IMR-90 (cell line): Measurements from ENCODE around the gene EDEM3. TPM values are rescaled to one million over a fixed set of nuclear protein-coding genes. Genes with fewer than 3 reads are reported as not detected.

Experiments used
- ATAC-seq: fragments of 200-7000 bp; cut with Tn5 transposase; 2 replicates; pipeline ENCODE4 v1.9.1; 2020; ENCODE audit warnings: low read depth, mild to moderate bottlenecking, moderate library complexity
- BruUV-seq: library from RNA; stranded (reverse); fragments of 400-500 nt; replicated peaks from 2 replicates; lab custom pipeline; 2021; lab: Mats Ljungman, UMichigan
- CTCF ChIA-PET: fragments of 300-600 bp; formaldehyde crosslinking; extraction: SDS; loops from one replicate; lab custom pipeline; 2021; ENCODE audit warnings: antibody characterized with exemption; lab: Yijun Ruan, JAX
- POLR2A ChIA-PET: fragments of 300-600 bp; sonication (Branson Sonifier 250); formaldehyde crosslinking; loops from one replicate; lab custom pipeline; 2022; ENCODE audit warnings: antibody characterized with exemption; ENCODE audit not compliant: unreplicated experiment; lab: Charles Lee
- DNase-seq: peaks from one replicate; pipeline ENCODE4 v3.0.0; 2013
- H2AFZ ChIP-seq: replicated peaks from 2 replicates; pipeline ENCODE3; 2013; ENCODE audit warnings: low read length, mild to moderate bottlenecking; ENCODE audit not compliant: poor library complexity
- H2AK5ac ChIP-seq: 2 replicates; pipeline ENCODE4 v1.6.1; 2013; ENCODE audit warnings: low read depth, low read length, inconsistent platforms
- H2AK9ac ChIP-seq: replicated peaks from 2 replicates; pipeline ENCODE3; 2013; ENCODE audit warnings: mild to moderate bottlenecking, low read depth, low read length, moderate library complexity; ENCODE audit not compliant: poor library complexity
- H2BK120ac ChIP-seq: 2 replicates; pipeline ENCODE4 v1.6.1; 2013; ENCODE audit warnings: low read depth, low read length, inconsistent platforms
- H2BK15ac ChIP-seq: 3 replicates; pipeline ENCODE4 v1.6.1; 2013; ENCODE audit warnings: low read depth, low read length, inconsistent platforms
- H2BK20ac ChIP-seq: 2 replicates; pipeline ENCODE4 v1.6.1; 2013; ENCODE audit warnings: low read depth, mild to moderate bottlenecking, inconsistent platforms, low read length, moderate library complexity
- H2BK5ac ChIP-seq: 2 replicates; pipeline ENCODE4 v1.6.1; 2013; ENCODE audit warnings: mild to moderate bottlenecking, low read depth, low read length, inconsistent platforms; ENCODE audit not compliant: poor library complexity, severe bottlenecking
- H3K14ac ChIP-seq: replicated peaks from 2 replicates; pipeline ENCODE4 v1.6.1; 2013; ENCODE audit warnings: low read depth, low read length, inconsistent platforms
- H3K18ac ChIP-seq: 2 replicates; pipeline ENCODE4 v1.6.1; 2013; ENCODE audit warnings: low read depth, low read length, control low read depth
- H3K23ac ChIP-seq: 2 replicates; pipeline ENCODE4 v1.6.1; 2013; ENCODE audit warnings: low read depth, low read length, inconsistent platforms
- H3K27ac ChIP-seq: 2 replicates; pipeline ENCODE4 v1.5.1; 2013; ENCODE audit warnings: mild to moderate bottlenecking, control low read depth, low read length; ENCODE audit not compliant: insufficient read depth
- H3K27me3 ChIP-seq: 2 replicates; pipeline ENCODE4 v1.6.1; 2013; ENCODE audit warnings: low read length; ENCODE audit not compliant: control insufficient read depth, insufficient read depth
- H3K36me3 ChIP-seq: 2 replicates; pipeline ENCODE4 v1.6.1; 2013; ENCODE audit warnings: low read length, mixed read lengths; ENCODE audit not compliant: control insufficient read depth, insufficient read depth
- H3K4ac ChIP-seq: 2 replicates; pipeline ENCODE4 v1.6.1; 2013; ENCODE audit warnings: low read depth, low read length, inconsistent platforms
- H3K4me1 ChIP-seq: 2 replicates; pipeline ENCODE4 v1.6.1; 2013; ENCODE audit warnings: low read length, mixed read lengths; ENCODE audit not compliant: control insufficient read depth, insufficient read depth
- H3K4me2 ChIP-seq: 2 replicates; pipeline ENCODE4 v1.6.1; 2013; ENCODE audit warnings: low read depth, mild to moderate bottlenecking, control low read depth, low read length, moderate library complexity
- H3K4me3 ChIP-seq: 2 replicates; pipeline ENCODE4 v1.5.1; 2013; ENCODE audit warnings: low read depth, mild to moderate bottlenecking, control low read depth, low read length, moderate library complexity; ENCODE audit not compliant: insufficient read depth
- H3K56ac ChIP-seq: 2 replicates; pipeline ENCODE4 v1.6.1; 2013; ENCODE audit warnings: low read length, inconsistent platforms; ENCODE audit not compliant: insufficient read depth; ENCODE audit errors: extremely low read depth
- H3K79me1 ChIP-seq, 2 experiments: 2 replicates each; pipeline ENCODE4 v1.6.1; 2013; ENCODE audit warnings: low read length in 2 of 2, inconsistent platforms in 1 of 2, low read depth in 1 of 2
- H3K9ac ChIP-seq: 2 replicates; pipeline ENCODE4 v1.6.1; 2013; ENCODE audit warnings: low read depth, low read length, control low read depth
- H3K9me1 ChIP-seq: 2 replicates; pipeline ENCODE4 v1.6.1; 2013; ENCODE audit warnings: low read length, inconsistent platforms; ENCODE audit not compliant: insufficient read depth
- H3K9me3 ChIP-seq: 2 replicates; pipeline ENCODE4 v1.6.1; 2013; ENCODE audit warnings: low read length; ENCODE audit not compliant: control insufficient read depth, insufficient read depth
- H4K20me1 ChIP-seq: 2 replicates; pipeline ENCODE4 v1.6.1; 2013; ENCODE audit warnings: low read length, inconsistent platforms; ENCODE audit not compliant: insufficient read depth
- H4K5ac ChIP-seq: 2 replicates; pipeline ENCODE4 v1.6.1; 2013; ENCODE audit warnings: mild to moderate bottlenecking, low read depth, low read length, control low read depth
- H4K8ac ChIP-seq, 2 experiments: 2 replicates each; pipeline ENCODE4 v1.6.1; 2013; ENCODE audit warnings: low read depth in 2 of 2, low read length in 2 of 2, control low read depth in 1 of 2, inconsistent platforms in 1 of 2
- H4K91ac ChIP-seq: 2 replicates; pipeline ENCODE4 v1.6.1; 2013; ENCODE audit warnings: low read depth, low read length, inconsistent platforms; ENCODE audit not compliant: insufficient read depth
- CEBPB ChIP-seq: IDR thresholded peaks from 2 replicates; pipeline ENCODE4 v1.6.1; 2012; ENCODE audit warnings: low read depth, low read length, improper control_type of control experiment
- WGBS, 2 experiments: methylation state at CpG; one replicate each; pipeline versions ENCODE4 v1.1.5 to v1.1.7; 2013; ENCODE audit warnings: missing lambda C conversion rate in 2 of 2; ENCODE audit not compliant: insufficient read length in 1 of 2; ENCODE audit errors: extremely low coverage in 2 of 2; 5-methylcytosine and 5-hydroxymethylcytosine counted together
- dilution Hi-C: fragments of 300-500 bp; cut with HindIII; formaldehyde crosslinking; loops from one replicate; pipeline ENCODE4 v1.14.3; 2018; ENCODE audit warnings: low sequenced_read_pairs; ENCODE audit not compliant: unreplicated experiment
- in situ Hi-C: fragments of 300-500 bp; cut with MboI; formaldehyde crosslinking; loops from 3 replicates; pipeline ENCODE4 v1.14.3; 2019; ENCODE audit warnings: low sequenced_read_pairs, inconsistent platforms, mixed read lengths
- intact Hi-C: fragments of 100-400 bp; cut with micrococcal nuclease; formaldehyde crosslinking; loops from 2 replicates; pipeline ENCODE4 v1.10.0; 2022
- polyA plus RNA-seq, 3 experiments: library from polyadenylated mRNA; depleted of rRNA; stranded (reverse); fragments of >200 nt; gene quantifications; 2 replicates each; pipeline ENCODE4 v1.2.3, GENCODE V29; 2012; ENCODE audit warnings: low replicate concordance in 1 of 3
- total RNA-seq: library from RNA; depleted of rRNA; stranded (reverse); fragments of >200 nt; gene quantifications from 2 replicates; pipeline ENCODE4 v1.2.3, GENCODE V29; 2012

Gene EDEM3
- total and polyA plus RNA-seq, 2 of the 4 experiments (the other 2 are of a cell fraction) = 17.5 to 29.9 TPM

- H2BK120ac ChIP-seq = no peak overlapping the region
- no CpG with 5 or more reads among the region's 6 CpGs for WGBS, 2 experiments
- H3K27me3 ChIP-seq = no peaks in the 10 kb centered on the region
- in situ Hi-C loops (loop anchor here (10.0 to 25.0 kb wide), 2 partner anchors 362 to 885 kb away; no protein-coding TSS in a partner anchor), intact Hi-C loops (loop anchor here (10.0 kb wide), 1 partner anchor 872 kb away; no protein-coding TSS in a partner anchor), dilution Hi-C loops (loop anchor here (25.0 kb wide), 1 partner anchor 185 kb away; no protein-coding TSS in a partner anchor)
- no peak overlapping the region for H2AK9ac ChIP-seq
- H3K27ac ChIP-seq = peak overlapping the region; percentile 5; the same call in 1 of the 2 replicates
- H3K9ac ChIP-seq = no peak overlapping the region
- no peak for TF ChIP-seq CEBPB
- no peak overlapping the region for H3K4me2 ChIP-seq
- POLR2A ChIA-PET = no interaction called here
- H3K4me3 ChIP-seq = no peak overlapping the region
- H4K20me1 ChIP-seq = no peaks in the 10 kb centered on the region; the same call in 1 of the 2 replicates
- no peak overlapping the region for H2AFZ ChIP-seq
- H3K79me1 ChIP-seq = no peaks in the 10 kb centered on the region
- H4K8ac ChIP-seq = peak overlapping the region in 1 of 2 experiments; percentile 54; a peak in 1 of 4 replicates
- H3K23ac ChIP-seq = no peak overlapping the region
- H2BK15ac ChIP-seq = peak overlapping the region; percentile 46; the same call in 1 of the 3 replicates
- ATAC-seq (peak; percentile 6; the same call in 1 of the 2 replicates), DNase-seq (no peak)
- H3K4ac ChIP-seq = no peak overlapping the region
- H4K5ac ChIP-seq = no peak overlapping the region
- CTCF ChIA-PET = interaction anchor here (1.1 kb wide), 1 partner anchor 180 kb away, joined by 3 read pairs; no protein-coding TSS in a partner anchor
- H4K91ac ChIP-seq = no peak overlapping the region
- no peak overlapping the region for H3K56ac ChIP-seq
- no peak overlapping the region for H2BK5ac ChIP-seq
- H2AK5ac ChIP-seq = no peak overlapping the region
- no peak overlapping the region for H3K18ac ChIP-seq
- H3K14ac ChIP-seq = 0 out of 2 replicates have a peak overlapping the region, but pooled peaks have one; percentile 18
- BruUV-seq = no TSS peak
- no peaks in the 10 kb centered on the region for H3K9me3 ChIP-seq
- H3K4me1 ChIP-seq = peaks cover 7% of the 10 kb centered on the region
- H2BK20ac ChIP-seq = no peak overlapping the region
- H3K36me3 ChIP-seq = no peaks in the 10 kb centered on the region; the same call in 1 of the 2 replicates
- peaks cover 14% of the 10 kb centered on the region for H3K9me1 ChIP-seq
These were observed 47.9 kb upstream of the EDEM3 start for GRCh38 chr1:184802354-184803179.
